Measurements from ENCODE around the gene FOXK2.

The FOXK2 gene

DNA sequence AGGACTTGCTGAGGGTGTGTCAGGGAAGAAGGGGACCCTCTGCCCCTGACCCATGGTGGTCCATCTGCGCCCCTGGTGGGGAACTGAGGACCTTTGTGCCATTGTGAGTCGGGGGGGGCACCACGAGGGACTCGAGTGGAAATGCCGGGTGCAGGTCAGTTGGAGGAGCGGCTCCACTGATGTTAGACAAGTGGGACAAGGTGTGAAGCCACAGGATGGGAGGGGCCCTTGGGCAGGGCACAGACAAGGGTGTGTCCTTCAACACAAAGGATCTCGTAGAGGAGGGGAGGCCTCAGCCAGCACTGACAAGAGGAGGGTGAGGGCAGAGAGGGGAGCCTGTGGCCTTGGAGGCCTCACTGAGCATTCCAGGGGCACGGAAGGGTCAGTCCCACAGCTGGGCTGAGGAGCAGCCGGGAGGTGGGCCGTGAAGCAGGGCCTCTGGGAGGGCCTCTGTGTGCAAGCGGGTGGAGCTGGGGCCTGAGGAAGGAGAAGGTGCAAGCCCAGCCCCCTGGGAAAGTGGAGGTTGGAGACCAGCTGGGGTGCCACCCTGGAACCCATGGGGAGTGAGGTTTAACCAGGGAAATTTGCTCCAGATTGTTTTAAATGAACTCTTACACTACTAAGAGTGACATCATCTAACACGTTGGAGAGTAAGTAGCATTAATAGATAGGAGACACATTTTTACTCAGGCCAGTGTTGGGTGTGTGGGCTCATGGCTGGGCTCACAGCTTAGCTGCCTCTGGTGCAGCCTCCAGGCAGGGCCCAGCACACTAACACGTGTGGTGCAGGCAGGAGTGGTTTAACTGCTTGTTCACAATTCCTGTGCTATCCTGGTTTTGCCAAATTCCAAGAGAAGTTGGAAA lies 33.1 kb upstream of the FOXK2 start:
- Histone ChIP-seq H3K27ac (ENCODE audit: low read depth in 2 of 2, low read length in 2 of 2) (no peak overlapping the region), H3K4me3 (ENCODE audit: low read length in 2 of 2) (no peak overlapping the region), H3K27me3 (ENCODE audit: control insufficient read depth in 2 of 2, insufficient read depth in 2 of 2, low read length in 2 of 2) (no peaks in the 10 kb centered on the region), H3K9ac (ENCODE audit: low read depth in 1 of 2, low read length in 2 of 2) (no peak overlapping the region), H3K9me3 (ENCODE audit: control insufficient read depth in 2 of 2, low read length in 2 of 2) (no peaks in the 10 kb centered on the region), H3K4me1 (ENCODE audit: control insufficient read depth in 2 of 2, insufficient read depth in 2 of 2, low read length in 2 of 2) (peaks cover 3 to 7% of the 10 kb centered on the region in 2 donors), H3K36me3 (ENCODE audit: control insufficient read depth in 2 of 2, insufficient read depth in 2 of 2, low read length in 2 of 2) (peaks cover 37 to 40% of the 10 kb centered on the region in 2 donors)

DNA sequence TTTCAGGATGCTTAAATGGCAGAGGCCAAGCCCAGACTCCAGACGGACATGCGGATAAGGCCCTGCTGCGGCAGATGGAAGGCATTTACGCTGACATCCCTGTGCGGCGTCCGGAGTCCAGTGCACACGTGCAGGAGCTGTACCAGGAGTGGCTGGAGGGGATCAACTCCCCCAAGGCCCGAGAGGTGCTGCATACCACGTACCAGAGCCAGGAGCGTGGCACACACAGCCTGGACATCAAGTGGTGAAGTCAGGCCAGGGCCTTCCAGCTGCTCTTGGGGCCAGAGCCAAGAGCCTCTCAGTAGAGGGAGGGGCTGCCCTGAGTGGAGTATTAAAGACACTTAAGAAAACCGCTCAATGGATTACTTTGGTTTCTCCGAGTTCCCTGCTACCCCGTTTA lies 31.6 kb upstream of the FOXK2 start:
- no peaks in the 10 kb centered on the region for H3K9me3 ChIP-seq (ENCODE audit: control insufficient read depth in 2 of 2, low read length in 2 of 2)
- peaks cover 3 to 7% of the 10 kb centered on the region in 2 donors for H3K4me1 ChIP-seq (ENCODE audit: control insufficient read depth in 2 of 2, insufficient read depth in 2 of 2, low read length in 2 of 2)
- H3K4me3 ChIP-seq (ENCODE audit: low read length in 2 of 2) = no peak overlapping the region
- H3K27ac ChIP-seq (ENCODE audit: low read depth in 2 of 2, low read length in 2 of 2) = no peak overlapping the region
- H3K36me3 ChIP-seq (ENCODE audit: control insufficient read depth in 2 of 2, insufficient read depth in 2 of 2, low read length in 2 of 2) = peaks cover 31 to 33% of the 10 kb centered on the region in 2 donors
- no peaks in the 10 kb centered on the region for H3K27me3 ChIP-seq (ENCODE audit: control insufficient read depth in 2 of 2, insufficient read depth in 2 of 2, low read length in 2 of 2)
- H3K9ac ChIP-seq (ENCODE audit: low read depth in 1 of 2, low read length in 2 of 2) = no peak overlapping the region

DNA sequence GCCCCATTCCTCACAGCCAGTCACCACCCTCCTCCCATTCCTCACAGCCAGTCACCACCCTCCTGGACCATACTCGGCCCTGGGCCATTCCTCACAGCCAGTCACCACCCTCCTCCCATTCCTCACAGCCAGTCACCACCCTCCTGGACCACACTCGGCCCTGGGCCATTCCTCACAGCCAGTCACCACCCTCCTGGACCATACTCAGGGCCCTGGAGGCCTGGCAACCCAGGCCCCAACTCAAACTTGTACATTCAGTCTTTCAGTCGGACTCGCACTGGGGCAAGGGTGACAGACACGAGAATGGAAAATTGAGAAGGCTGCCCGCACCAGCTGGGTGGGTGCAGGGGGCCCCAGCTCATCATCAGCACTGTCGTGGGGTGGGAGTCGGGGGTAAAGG lies 30.4 kb upstream of the FOXK2 start:
- no peak overlapping the region for H3K9ac ChIP-seq (ENCODE audit: low read depth in 1 of 2, low read length in 2 of 2)
- H3K4me3 ChIP-seq (ENCODE audit: low read length in 2 of 2) = no peak overlapping the region
- H3K9me3 ChIP-seq (ENCODE audit: control insufficient read depth in 2 of 2, low read length in 2 of 2) = no peaks in the 10 kb centered on the region
- peaks cover 26 to 28% of the 10 kb centered on the region in 2 donors for H3K36me3 ChIP-seq (ENCODE audit: control insufficient read depth in 2 of 2, insufficient read depth in 2 of 2, low read length in 2 of 2)
- no peak overlapping the region for H3K27ac ChIP-seq (ENCODE audit: low read depth in 2 of 2, low read length in 2 of 2)
- peaks cover 3 to 7% of the 10 kb centered on the region in 2 donors for H3K4me1 ChIP-seq (ENCODE audit: control insufficient read depth in 2 of 2, insufficient read depth in 2 of 2, low read length in 2 of 2)
- no peaks in the 10 kb centered on the region for H3K27me3 ChIP-seq (ENCODE audit: control insufficient read depth in 2 of 2, insufficient read depth in 2 of 2, low read length in 2 of 2)

DNA sequence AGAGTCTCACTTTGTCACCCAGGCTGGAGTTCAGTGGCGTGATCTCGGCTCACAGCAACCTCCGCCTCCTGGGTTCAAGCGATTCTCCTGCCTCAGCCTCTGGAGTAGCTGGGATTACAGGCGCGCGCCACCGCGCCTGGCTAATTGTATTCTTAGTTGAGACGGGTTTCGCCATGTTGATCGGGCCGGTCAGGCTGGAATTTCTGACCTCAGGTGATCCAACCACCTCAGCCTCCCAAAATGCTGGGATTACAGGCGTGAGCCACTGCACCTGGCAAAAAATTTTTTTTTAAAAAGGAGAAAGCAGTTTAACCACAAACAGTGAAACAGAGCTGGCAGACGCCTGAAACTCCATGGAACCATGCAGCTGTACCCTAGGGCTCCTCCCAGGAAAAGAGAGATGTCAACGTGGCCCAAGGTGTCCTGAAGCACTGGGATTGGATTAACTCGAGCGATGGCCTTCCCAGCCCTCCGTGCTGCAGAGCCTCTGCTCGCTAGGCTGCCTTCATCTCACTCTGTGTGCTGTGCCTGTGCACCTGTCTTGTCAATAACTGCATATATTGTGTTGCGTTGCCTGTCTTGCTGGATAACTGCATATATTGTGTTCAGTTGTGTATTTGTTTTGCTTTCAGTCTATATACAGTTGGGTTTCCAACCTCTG lies 29.6 kb upstream of the FOXK2 start:
- peaks cover 3 to 12% of the 10 kb centered on the region in 2 donors for H3K4me1 ChIP-seq (ENCODE audit: control insufficient read depth in 2 of 2, insufficient read depth in 2 of 2, low read length in 2 of 2)
- H3K36me3 ChIP-seq (ENCODE audit: control insufficient read depth in 2 of 2, insufficient read depth in 2 of 2, low read length in 2 of 2) = peaks cover 17 to 20% of the 10 kb centered on the region in 2 donors
- no peaks in the 10 kb centered on the region for H3K9me3 ChIP-seq (ENCODE audit: control insufficient read depth in 2 of 2, low read length in 2 of 2)
- H3K27me3 ChIP-seq (ENCODE audit: control insufficient read depth in 2 of 2, insufficient read depth in 2 of 2, low read length in 2 of 2) = no peaks in the 10 kb centered on the region
- no peak overlapping the region for H3K9ac ChIP-seq (ENCODE audit: low read depth in 1 of 2, low read length in 2 of 2)
- no peak overlapping the region for H3K4me3 ChIP-seq (ENCODE audit: low read length in 2 of 2)
- H3K27ac ChIP-seq (ENCODE audit: low read depth in 2 of 2, low read length in 2 of 2) = no peak overlapping the region

DNA sequence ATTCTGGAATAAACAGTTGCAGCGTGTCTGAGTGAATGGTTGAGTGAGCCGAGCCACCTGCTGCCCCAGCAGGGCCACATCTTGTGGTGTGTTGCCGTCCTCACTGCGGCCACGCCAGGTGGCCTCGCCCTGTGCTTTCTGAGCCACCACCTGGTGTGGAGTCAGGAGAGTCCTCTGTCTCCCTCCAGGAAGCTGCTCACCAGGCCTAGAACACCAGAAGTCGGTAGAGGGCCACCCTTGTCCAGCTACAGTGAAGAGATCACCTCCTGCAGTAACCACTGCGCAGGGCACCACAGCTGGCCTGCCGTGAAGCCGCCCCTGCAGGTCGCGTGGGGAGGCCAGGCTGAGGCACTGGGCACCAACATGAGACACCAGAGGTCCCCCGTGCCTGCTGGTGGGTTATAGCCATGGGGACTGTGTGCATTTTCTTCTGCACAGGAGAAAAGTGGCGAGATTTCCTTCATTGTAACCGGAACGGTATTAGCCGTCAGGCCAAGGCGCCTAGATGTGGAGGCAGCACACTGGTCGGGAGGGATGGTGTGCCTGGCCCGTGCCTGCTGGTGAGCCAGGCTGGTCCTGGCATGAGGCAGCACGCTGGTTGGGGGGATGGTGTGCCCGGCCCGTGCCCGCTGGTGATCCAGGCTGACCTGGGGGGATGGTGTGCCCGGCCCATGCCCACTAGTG lies 28.9 kb upstream of the FOXK2 start:
- H3K4me3 ChIP-seq (ENCODE audit: low read length in 2 of 2) = no peak overlapping the region
- no peak overlapping the region for H3K27ac ChIP-seq (ENCODE audit: low read depth in 2 of 2, low read length in 2 of 2)
- H3K9me3 ChIP-seq (ENCODE audit: control insufficient read depth in 2 of 2, low read length in 2 of 2) = no peaks in the 10 kb centered on the region
- H3K9ac ChIP-seq (ENCODE audit: low read depth in 1 of 2, low read length in 2 of 2) = no peak overlapping the region
- no peaks in the 10 kb centered on the region for H3K27me3 ChIP-seq (ENCODE audit: control insufficient read depth in 2 of 2, insufficient read depth in 2 of 2, low read length in 2 of 2)
- peaks cover 3 to 12% of the 10 kb centered on the region in 2 donors for H3K4me1 ChIP-seq (ENCODE audit: control insufficient read depth in 2 of 2, insufficient read depth in 2 of 2, low read length in 2 of 2)
- peaks cover 13 to 15% of the 10 kb centered on the region in 2 donors for H3K36me3 ChIP-seq (ENCODE audit: control insufficient read depth in 2 of 2, insufficient read depth in 2 of 2, low read length in 2 of 2)

DNA sequence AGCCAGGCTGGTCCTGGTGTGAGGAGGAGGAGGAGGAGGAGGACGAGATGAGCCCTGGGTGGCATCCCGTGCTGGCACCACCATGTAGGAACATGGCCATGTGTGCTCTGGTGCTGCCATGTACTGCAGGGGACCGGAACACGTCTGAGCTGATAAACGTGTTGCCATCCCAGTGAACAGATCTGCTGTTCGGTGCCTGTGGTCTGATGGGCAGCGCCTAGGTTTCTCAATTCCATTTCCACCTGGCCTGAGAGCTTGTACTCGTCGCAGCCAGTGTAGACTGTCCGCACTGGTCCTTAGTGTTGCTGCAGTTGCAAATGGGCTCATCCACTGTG lies 28.4 kb upstream of the FOXK2 start:
- Histone ChIP-seq H3K4me1 (ENCODE audit: control insufficient read depth in 2 of 2, insufficient read depth in 2 of 2, low read length in 2 of 2) (peaks cover 2 to 14% of the 10 kb centered on the region in 2 donors), H3K36me3 (ENCODE audit: control insufficient read depth in 2 of 2, insufficient read depth in 2 of 2, low read length in 2 of 2) (peaks cover 9 to 11% of the 10 kb centered on the region in 2 donors), H3K9ac (ENCODE audit: low read depth in 1 of 2, low read length in 2 of 2) (no peak overlapping the region), H3K9me3 (ENCODE audit: control insufficient read depth in 2 of 2, low read length in 2 of 2) (no peaks in the 10 kb centered on the region), H3K27me3 (ENCODE audit: control insufficient read depth in 2 of 2, insufficient read depth in 2 of 2, low read length in 2 of 2) (no peaks in the 10 kb centered on the region), H3K4me3 (ENCODE audit: low read length in 2 of 2) (no peak overlapping the region), H3K27ac (ENCODE audit: low read depth in 2 of 2, low read length in 2 of 2) (no peak overlapping the region)

DNA sequence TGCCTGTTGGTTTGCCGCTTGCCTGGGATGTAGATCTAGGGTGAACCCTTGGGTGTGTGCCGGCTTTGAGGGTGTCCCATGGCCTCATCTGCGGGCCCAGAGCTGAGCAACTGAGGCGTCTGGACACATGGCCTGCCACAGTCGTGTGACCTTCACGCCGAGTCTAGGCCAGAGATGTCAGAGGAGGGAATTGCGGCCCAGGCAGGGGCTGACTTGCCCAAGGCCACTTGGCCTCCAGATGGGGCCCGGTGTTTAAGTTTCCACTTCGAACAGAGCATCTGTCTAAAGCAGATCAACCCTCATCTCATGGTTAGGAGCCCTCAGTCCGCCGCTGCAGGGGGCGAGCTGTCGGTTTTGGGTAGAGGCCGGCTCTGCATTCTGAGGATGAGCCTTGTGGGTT lies 28.0 kb upstream of the FOXK2 start:
- peaks cover 5 to 11% of the 10 kb centered on the region in 2 donors for H3K36me3 ChIP-seq (ENCODE audit: control insufficient read depth in 2 of 2, insufficient read depth in 2 of 2, low read length in 2 of 2)
- H3K27ac ChIP-seq (ENCODE audit: low read depth in 2 of 2, low read length in 2 of 2) = no peak overlapping the region
- no peaks in the 10 kb centered on the region for H3K9me3 ChIP-seq (ENCODE audit: control insufficient read depth in 2 of 2, low read length in 2 of 2)
- H3K4me1 ChIP-seq (ENCODE audit: control insufficient read depth in 2 of 2, insufficient read depth in 2 of 2, low read length in 2 of 2) = peaks cover 5 to 12% of the 10 kb centered on the region in 2 donors
- H3K9ac ChIP-seq (ENCODE audit: low read depth in 1 of 2, low read length in 2 of 2) = no peak overlapping the region
- H3K4me3 ChIP-seq (ENCODE audit: low read length in 2 of 2) = no peak overlapping the region
- no peaks in the 10 kb centered on the region for H3K27me3 ChIP-seq (ENCODE audit: control insufficient read depth in 2 of 2, insufficient read depth in 2 of 2, low read length in 2 of 2)

DNA sequence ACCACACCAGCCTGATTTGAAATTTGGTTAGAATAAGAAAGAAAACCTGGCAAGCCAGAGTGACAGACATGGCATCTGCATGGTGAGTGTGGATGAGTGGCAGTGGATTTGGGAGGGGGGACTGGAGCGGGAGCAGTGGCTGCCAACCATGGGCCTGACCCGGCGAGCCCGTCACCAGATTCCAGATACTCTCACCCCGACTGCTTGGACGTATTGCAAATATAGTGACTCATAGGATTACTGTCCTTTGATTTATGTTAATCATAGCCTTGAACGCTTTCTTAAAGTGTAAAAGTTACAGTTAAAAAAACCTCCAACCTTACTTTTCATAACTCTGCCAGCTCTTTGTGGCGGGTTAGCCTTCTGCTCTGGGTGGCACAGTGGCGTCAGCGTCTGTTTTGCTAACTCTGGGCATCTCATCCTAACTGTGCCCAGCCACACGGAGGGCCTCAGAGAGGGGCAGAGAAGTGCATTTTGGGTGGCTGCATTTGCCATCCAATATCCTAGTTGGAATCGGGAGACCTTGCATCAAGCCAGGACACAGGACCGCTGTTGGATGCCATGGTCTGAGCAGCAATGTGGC lies 26.8 kb upstream of the FOXK2 start:
- Histone ChIP-seq H3K9ac (ENCODE audit: low read depth in 1 of 2, low read length in 2 of 2) (no peak overlapping the region), H3K4me1 (ENCODE audit: control insufficient read depth in 2 of 2, insufficient read depth in 2 of 2, low read length in 2 of 2) (peaks cover 12 to 18% of the 10 kb centered on the region in 2 donors), H3K4me3 (ENCODE audit: low read length in 2 of 2) (no peak overlapping the region), H3K27ac (ENCODE audit: low read depth in 2 of 2, low read length in 2 of 2) (no peak overlapping the region), H3K27me3 (ENCODE audit: control insufficient read depth in 2 of 2, insufficient read depth in 2 of 2, low read length in 2 of 2) (no peaks in the 10 kb centered on the region), H3K9me3 (ENCODE audit: control insufficient read depth in 2 of 2, low read length in 2 of 2) (no peaks in the 10 kb centered on the region), H3K36me3 (ENCODE audit: control insufficient read depth in 2 of 2, insufficient read depth in 2 of 2, low read length in 2 of 2) (peaks cover 3 to 7% of the 10 kb centered on the region in 2 donors)

DNA sequence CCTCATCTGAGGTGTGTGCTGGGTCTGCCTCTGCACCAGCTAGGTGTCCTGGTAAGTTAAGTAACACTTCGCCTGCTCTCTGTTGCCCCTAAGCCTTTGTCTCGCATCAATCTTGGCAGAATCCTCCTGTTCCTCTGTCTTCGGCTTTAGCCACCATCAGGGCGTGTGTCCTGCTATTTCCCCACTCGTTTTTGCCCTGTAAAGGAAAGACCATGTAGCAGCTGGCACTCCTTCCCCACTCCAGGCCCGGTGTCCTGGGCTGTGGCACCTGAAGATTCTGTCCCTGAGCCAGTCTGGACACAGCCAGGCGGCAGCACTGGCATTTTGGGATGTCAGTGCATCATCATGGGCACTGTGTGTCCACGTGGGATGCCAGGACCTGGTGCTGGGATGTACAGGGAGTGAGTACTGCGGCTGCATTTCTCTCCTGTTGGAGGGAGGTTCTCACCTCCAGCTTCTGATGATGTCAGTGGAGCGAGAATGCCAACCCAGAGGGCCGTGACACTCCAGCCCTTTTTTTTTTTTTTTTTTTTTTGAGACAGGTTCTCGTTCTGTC lies 26.2 kb upstream of the FOXK2 start:
- no peaks in the 10 kb centered on the region for H3K9me3 ChIP-seq (ENCODE audit: control insufficient read depth in 2 of 2, low read length in 2 of 2)

More for the DNA sequence above, 26.2 kb upstream of the FOXK2 start:
- no peak overlapping the region for H3K9ac ChIP-seq (ENCODE audit: low read depth in 1 of 2, low read length in 2 of 2)
- H3K27ac ChIP-seq (ENCODE audit: low read depth in 2 of 2, low read length in 2 of 2) = no peak overlapping the region
- peaks cover 16 to 19% of the 10 kb centered on the region in 2 donors for H3K4me1 ChIP-seq (ENCODE audit: control insufficient read depth in 2 of 2, insufficient read depth in 2 of 2, low read length in 2 of 2)
- no peaks in the 10 kb centered on the region for H3K27me3 ChIP-seq (ENCODE audit: control insufficient read depth in 2 of 2, insufficient read depth in 2 of 2, low read length in 2 of 2)
- H3K4me3 ChIP-seq (ENCODE audit: low read length in 2 of 2) = no peak overlapping the region
- peaks cover 0 to 2% of the 10 kb centered on the region in 2 donors for H3K36me3 ChIP-seq (ENCODE audit: control insufficient read depth in 2 of 2, insufficient read depth in 2 of 2, low read length in 2 of 2)

All from mucosa of rectum (tissue), 2 donors.